Measurements from ENCODE around the gene STX3.
A peak's percentile ranks its signal among the peaks of the same experiment; 100 is the strongest.

Gene STX3

DNA sequence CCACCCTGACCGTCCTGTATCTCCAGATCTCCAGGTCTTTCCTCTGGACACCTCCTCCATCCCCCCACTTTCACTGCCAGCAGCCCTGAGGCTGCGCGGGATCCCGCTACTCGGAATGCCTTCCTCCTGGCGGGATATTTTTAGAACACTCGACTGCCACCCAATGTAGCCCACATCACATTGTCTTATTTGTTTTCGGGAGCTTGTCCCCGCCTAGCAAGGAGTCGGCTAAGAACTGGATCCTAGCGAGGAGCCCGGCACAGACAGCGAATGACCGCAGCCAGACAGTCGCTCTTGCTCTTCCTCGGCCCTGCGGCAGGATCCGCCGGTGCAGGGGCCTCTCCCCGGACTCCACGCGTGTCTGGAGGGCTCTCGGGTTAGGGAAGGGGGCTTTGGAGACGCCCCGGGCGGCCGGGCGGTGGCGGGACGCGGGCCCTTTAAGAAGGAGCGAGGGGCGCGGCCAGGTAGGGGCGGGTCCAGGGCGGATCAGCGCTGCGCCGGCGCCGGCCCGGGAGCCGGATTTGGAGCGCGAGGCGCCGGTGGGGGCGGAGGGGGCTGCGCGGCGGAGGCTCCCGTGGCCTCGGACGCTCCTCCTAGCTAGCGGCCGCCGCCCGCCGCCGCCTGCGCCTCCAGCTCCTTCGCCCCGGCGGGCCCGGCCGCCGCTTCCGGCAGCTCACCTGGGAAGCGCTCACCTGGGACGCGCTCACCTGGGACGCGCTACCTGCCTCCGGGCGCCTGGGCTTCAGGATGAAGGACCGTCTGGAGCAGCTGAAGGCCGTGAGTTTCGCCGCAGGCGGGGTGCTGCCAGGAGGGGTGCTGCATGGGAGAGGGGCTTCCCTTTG, at the start of gene STX3:
STX3 (plus strand) TSS at position 518 of the 842 bp plus-strand sequence; CDS start at position 748, 230 bp downstream.
- peak; percentile 60 for DNase-seq (ENCODE audit: low read depth)

DNA sequence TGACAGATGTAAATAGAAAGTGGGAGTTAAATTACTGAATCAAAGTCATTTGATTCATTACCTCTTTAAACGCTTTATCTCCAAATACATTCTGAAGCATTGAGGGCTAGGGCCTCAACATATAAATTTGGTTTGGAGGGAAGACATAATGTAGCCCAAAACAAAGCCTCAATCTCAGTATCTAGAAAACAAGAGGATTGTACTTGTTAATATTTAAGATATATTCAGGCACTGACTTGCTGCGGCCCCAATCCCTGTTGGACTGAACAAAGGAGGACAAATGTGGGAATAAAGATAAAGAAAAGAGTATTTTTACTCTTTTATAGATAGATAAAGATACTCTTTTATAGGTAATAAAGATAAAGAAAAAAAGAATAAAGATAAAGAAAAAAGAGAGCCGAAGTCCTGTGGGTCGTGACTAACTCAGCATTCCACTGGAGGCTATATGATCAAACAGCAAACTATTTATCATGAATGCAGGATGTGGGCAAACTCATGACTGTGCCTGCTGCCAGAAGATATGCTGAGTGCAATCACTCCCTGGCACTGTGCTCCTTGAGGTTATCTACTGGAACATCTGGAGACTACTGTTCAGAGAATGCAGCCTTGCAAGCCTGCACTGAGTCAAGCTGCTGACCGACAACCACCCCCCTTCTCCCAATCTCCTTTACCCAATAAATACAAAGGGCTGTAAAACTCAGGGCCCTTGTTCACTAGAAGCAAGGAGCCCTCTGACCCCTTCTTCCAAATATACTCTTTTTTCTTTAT, 48.5 kb upstream of the STX3 start:
- no peak for DNase-seq (ENCODE audit: low read depth)

DNA sequence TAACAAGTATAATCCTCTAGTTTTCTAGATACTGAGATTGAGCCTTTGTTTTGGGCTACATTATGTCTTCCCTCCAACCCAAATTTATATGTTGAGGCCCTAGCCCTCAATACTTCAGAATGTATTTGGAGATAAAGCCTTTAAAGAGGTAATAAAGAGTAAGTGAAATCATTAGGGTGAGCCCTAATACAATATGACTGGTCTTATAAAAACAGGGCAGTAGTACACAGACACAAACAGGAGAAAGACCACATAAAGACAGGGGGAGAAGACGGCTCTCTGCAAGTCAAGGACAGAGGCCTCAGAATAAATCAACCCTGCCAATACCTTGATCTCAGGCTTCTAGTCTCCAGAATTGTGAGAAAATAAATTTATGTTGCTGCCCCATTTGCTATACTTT, 47.8 kb upstream of the STX3 start:
- DNase-seq (ENCODE audit: low read depth), result no peak

DNA sequence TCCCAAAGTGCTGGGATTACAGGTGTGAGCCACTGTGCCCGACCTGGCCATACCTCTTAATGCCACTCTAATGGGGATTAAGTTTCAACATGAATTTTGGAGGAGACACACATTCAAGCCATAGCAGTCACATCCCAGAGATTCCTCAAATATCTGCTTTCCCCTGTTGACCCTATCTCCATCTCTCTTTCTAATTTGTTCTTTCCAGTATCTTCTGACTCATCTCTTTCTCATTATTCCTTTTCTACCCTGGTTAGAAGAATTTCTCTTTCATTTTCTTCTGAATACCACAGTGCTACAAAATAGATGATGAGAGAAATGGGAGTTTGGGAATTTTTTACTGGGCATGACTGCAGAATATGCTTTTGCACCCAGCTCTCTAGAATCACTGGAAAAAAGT, 46.6 kb upstream of the STX3 start:
- DNase-seq (ENCODE audit: low read depth), result no peak

DNA sequence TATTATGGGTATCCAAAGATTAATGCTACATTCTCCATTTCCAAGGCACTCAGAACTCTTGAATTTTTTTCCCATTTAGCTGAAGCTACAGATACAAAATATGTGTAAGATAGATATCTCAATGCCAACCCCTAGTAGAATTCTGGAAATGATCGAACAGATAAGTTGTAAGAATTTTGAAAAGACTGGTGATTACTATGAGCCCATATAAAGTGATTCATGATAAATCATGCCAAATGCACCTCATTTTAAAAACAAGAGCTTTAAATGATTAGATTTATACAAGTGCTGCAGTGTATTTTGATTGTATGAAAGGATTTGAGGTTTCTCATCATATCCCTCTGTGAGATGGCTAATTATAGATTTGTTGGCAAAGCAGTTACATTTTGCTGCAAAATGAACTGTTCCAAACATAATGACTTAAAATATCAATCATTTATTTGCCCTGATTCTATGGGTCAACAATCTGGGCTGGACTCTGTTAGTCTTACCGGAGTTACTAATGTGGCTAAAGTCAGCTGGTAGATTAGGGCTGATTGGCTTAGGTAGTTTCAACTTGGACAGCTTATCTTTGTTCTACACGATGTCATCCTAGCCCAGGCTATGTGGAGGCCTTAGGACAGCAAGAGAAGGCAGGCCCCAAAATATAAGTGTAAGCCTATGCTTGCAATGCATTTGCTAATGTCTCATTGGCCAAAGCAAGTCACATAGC, 44.9 kb upstream of the STX3 start:
- DNase-seq (ENCODE audit: low read depth), result no peak

DNA sequence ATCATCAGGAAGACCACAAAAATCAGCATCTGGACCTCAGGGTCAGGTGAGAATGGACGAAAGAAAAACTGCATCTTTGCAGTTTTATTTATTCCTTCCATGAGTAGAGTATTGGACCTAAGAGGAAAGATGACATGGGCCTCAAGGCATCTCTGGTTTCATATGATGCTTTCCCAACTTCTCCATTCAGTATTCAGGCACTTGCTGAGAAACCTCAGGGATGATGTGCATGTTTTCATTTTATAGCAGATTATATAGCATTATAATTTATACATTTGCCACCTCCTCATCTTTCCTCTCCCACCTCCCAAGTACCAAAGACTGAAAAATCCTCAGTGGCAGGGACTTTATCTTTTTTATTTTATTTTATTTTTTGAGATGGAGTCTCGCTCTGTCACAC, 41.4 kb upstream of the STX3 start, which contains the start of gene OR10V1:
OR10V1 (minus strand) TSS at position 101 of the 400 bp plus-strand sequence; CDS start at position 101, 0 bp downstream.
- DNase-seq (ENCODE audit: low read depth), result no peak

DNA sequence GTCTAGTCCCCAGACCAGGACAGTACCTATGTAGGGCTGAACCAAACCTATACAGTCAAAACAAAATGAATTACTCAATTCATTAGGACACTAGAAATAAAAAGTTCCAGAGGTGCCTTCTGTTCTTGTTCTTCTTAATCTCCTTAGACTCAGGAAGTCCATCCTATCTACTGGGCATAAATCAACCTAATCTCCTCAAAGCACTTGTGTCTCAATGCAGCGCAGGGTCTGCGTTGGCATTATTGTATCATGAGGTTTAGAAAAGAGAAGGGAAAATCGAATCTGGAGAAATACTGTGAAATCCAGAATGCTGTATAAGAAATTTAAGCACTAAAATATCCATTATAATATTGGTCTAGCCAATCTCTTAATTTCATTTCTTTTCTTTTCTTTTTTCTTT, 39.1 kb upstream of the STX3 start:
- DNase-seq (ENCODE audit: low read depth), result no peak

DNA sequence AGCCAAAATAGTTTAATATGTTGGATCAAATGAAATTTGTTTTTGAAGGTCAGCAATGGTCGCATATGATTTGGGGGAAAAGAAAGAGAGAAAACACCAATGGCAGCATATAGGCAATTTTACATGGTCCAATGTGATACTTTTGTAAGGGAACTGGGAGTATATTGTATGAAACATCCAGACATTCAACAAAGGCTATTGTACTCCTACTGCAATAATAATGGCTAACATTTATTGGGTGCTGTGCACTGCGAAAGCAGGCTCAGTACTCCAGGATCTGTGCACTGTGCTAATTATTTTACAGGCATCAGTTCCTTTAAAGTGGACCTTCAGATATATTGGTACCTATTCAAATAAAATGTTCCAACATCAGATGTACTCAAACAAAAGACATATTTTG, 35.6 kb upstream of the STX3 start:
- no peak for DNase-seq (ENCODE audit: low read depth)

DNA sequence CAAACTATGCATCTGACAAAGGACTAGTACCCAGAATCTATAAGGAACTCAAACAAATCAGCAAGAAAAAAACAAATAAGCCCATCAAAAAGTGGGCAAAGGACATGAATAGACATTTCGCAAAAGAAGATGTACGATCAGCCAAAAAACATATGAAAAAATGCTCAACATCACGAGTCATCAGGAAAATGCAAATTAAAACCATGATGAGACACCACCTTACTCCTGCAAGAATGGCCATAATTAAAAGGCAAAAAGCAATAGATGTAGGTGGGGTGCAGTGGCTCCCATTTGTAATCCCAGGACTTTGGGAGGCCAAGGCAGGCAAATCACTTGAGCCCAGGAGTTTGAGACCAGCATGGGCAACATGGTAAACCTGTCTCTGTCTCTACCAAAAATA, 31.1 kb upstream of the STX3 start:
- DNase-seq (ENCODE audit: low read depth), result no peak

DNA sequence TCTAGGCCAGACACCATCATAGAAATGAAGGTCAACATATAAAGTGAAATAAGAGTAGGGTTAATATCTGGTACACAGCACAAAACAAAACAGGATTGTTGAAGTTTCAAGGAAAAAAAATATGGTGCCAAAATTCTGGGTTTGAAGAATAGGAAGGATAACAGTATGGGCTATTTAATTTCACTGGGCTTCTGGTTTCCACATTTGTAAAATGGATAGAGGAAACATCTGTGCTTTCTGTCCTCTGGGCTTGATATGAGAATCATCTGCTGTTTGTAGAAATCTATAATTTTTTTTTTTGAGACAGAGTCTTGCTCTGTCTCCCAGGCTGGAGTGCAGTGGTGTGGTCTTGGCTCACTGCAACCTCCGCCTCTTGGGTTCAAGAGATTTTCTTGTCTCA, 27.8 kb upstream of the STX3 start:
- DNase-seq (ENCODE audit: low read depth), result no peak

DNA sequence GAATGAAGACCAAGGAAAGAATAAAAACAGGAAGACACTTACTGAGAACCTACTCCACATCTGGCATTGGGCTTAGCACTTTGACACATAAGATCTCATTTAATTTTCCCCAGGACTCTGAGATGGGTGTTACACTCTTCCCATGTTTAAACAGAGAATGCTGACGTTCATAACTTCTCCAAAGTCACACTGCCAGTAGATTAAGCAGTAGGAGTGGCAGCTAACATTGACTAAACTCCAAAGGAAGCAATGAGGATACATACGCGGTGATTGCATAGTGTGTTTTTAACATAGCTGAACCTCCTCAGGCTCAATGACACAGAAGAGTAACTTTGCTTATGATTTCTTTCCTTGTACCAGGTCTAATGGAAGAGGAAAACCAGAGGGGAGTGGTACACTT, 27.0 kb upstream of the STX3 start:
- no peak for DNase-seq (ENCODE audit: low read depth)

DNA sequence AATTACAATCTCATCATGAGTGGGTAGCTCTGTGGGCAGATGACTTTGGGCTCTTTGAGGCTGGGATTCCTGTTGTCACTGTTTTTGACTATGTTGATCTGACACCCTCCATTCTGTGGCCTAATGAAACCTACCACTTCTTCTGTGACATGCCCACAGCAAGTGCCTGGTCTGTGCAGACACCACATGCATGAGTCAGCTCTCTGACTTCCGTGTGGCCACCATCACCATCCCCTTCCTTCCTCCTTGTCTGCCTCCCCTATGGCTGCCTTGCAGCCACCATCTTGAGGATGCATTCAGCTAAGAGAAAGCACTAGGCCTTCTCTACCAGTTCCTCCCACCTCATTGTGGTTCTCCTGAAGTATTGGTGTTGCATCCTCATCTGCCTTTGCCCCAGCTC, 26.3 kb upstream of the STX3 start:
- no peak for DNase-seq (ENCODE audit: low read depth)

DNA sequence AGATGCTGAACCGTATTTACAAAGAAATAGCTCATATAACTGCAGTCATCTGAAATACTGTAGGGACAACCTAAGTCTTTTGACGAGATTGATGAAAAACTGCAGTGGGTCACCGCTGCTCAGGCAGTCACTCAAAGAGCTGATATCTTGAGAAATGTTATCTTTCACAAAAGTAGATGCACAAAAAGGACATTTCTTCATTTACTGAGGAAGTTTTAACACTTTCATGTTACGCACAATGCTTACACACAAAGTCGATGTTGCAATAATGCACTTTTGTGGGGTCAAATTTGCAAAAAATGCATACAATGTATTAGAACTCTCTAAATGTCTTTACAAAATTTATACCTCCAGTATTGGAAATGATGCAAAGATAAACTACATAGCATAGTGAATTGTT, 25.3 kb upstream of the STX3 start:
- no peak for DNase-seq (ENCODE audit: low read depth)

DNA sequence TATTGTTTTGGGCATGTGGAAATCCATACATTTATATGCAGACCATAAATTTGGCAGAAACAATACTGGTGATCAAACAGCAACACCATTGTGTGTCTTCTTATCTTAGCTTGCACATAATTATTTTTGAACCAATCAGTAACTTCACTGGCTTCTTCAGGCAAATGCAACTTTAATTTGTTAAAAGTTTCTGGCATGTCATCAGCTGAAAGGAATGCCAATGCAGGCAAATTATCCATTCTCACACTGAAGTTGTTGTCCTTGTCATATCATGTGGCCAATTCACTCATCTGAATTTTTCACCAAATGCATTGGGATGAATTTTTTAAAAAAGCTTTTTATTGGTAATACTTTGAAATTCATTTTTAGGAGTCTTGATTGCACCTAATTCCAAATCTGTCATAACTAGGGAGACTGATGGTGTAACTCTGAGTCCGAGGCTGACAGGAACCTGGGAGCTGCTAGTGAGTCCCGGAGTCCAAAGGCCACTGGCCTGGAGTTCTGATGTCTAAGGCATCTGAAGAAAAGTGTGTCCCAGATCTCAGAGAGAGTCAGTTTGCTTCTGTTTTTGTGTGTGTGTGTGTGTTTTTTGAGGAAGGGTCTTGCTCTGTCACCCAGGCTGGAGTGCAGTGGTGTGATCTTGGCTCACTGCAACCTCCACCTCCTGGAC, 24.1 kb upstream of the STX3 start:
- DNase-seq (ENCODE audit: low read depth), result no peak

DNA sequence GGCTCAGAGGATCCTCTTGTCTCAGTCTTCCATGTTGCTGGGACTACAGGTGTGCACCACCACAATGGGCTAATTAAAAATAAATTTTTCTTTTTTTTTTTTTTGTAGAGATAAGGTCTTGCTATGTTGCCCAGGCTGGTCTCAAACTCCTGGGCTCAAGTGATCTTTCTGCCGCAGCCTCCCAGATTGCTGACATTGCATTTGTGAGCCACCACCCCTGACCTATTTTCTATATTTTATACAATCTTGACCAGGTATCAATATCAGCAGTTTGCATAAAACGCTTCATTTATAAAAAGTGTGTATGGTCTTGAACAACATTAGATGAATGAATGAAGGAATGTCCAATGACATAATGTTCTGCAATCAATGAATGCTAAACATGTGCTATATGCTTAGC, 9.1 kb upstream of the STX3 start:
- no peak for DNase-seq (ENCODE audit: low read depth)

DNA sequence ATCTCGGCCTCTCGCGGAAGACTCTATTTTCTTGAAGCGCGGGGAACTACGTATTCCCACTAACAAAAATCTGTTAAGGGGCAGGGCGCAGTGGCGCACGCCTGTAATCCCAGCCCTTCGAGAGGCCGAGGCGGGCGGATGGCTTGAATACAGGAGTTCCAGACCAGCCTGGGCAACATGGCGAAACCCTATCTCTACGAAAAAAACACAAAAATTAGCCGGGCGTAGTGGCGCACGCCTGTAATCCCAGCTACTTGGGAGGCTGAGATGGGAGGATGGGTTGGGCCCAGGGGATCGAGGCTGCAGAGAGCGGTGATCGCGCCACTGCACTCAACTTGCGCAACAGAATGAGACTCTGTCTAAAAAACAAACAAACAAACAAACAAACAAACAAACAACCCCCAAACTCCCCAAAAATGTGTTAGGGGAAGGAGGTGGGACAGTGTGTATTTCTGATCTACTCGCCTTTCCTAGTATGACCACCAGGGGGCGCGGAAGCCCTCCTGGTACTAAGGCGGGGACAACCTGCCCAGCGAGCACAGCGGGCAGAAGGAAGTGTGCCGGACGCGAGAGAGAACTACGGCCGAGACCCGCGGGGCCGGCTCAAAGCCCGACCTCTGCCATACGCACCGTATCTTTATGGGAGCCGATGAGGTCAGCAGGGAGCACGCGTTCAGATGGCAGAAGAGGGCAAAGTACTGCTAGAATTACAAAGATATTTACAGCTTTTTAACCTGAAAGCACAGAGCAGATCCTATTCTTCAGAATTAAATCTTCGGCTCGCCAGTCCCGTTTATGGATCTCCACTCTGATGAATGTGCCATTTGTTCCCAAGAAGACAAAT, 1.3 kb upstream of the STX3 start:
- DNase-seq (ENCODE audit: low read depth), result peak; percentile 55

DNA sequence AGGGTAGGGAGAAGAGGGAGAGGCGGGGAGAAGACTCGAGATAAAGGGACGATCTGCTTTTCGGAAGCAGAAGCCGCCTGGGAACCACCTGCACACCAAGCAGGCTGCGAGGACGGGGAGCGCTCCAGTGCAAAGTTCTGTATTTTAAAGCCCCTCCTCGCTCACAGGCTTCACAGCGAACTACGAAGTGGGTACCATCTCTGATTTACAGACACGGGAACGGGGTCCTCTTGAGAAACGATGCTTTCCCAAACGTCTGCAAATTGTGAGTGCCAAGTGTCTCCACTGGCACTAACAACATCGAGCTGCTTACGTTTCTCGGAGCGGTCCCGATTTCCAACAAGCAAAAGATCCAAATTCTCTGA, 700 bp upstream of the STX3 start:
- DNase-seq (ENCODE audit: low read depth), result no peak

DNA sequence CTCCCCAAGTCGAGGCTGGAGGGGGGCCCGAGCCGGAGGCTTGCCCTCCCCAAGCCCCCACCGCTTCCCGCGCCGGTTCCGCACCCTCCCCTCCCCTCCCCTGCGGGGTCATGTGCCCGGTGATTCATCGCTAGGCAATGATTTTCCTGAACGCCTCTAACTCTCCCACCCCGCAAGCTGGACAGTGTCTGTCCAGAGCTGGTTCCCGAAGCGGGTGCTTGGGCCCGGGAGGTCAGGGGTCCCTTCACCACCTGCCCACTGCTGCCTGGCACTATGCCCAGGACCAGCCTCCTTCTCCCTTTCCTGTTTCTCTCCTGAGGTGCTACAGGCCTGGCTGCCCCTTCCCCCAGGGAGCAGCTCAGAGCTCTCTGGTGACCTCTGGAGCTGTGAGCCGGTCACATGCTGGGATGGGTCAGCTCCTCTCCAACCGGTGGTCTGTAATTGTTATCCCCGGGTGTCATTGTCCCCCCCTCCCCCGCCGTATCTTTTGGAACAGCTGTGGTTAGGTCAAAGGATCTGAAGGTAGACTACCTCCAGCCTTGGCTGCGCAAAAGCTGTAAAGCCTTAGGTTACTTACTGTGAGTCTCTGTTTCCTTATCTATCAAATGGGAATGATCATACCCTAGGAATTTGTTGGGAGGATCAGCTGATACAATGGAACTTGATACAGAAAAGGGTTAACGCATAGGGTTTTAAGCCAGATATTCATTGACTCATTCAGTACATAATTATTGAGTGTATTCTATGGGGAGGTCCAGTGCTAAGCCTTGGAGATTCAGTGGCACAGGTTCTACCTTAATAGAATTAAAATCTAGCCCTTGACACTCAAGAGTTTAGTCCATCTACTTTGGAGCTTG, 753 bp downstream of the STX3 start:
- DNase-seq (ENCODE audit: low read depth), result peak; percentile 36

DNA sequence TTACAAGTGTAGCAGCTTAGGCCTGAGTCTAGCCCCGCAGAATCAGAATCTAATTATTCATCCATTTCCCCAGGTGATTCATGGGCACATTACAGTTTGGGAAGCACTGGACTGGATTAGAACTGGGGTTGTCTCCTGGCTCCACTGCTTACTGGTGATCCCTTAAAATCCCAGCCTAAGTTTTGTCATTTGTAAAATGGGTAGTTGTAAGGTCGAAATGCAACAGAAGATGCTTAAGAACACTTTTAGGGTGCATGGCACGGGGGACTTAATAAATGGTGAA, 1.3 kb downstream of the STX3 start:
- DNase-seq (ENCODE audit: low read depth), result no peak

DNA sequence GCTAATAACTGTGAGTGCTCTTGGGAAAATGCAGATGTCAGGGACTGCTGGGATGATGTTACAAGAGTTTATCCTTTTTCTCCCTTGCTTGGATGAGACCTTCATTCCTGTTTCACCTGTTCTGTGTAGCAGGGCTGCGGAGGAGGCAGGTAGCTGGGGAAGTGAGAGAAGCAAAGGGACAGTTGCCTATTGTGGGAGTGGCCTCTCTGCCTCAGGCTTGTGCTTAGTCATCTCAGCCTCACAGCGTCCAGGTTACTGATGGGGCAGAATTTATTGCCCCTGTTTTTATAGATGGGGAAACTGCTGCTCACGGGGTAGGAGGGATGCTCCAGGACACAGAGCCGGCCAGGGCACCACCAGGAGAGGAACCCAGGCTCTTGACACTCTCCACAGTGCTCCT, 1.7 kb downstream of the STX3 start:
- no peak for DNase-seq (ENCODE audit: low read depth)

Data from stimulated activated CD8-positive, alpha-beta memory T cell treated with anti-CD3 and anti-CD28 coated beads, Interleukin-12 subunit alpha, Interleukin-12 subunit beta, amount 100 ng/mL, for 4 hours (primary cell).